ENCODE results near the gene MEIKIN. TPM values are rescaled to one million over a fixed set of nuclear protein-coding genes. Genes with fewer than 3 reads are reported as not detected.

MEIKIN gene
- total RNA-seq, 4 donors from 2014 or later, result not detected

DNA sequence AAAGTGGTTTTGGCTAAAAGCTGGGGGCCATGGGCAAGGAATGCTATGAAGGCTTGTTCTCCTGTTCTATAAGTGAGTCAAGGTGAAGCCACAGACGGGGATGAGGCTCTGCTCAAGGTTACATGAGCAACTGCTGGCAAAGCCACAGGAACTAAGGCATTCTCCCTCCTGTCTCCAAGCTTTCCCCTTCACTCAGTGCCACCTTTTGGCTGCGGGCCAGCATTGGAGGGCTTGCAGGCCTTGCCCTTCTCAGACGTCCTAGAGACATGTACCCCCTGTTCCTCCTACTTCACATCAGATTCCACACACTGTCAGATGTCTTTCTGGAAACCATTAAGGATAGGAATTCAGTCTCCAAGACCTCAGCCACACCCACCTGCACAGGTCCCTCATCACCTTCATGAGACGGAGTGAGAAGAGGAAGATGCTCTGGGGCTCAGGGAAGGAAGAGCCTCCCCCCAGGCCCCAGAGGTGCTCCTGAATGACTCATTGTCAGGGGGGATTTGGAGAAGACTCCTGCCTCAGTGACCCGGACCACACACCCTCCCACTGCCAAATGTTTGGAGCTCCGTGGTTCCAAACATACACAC lies 20.5 kb upstream of the MEIKIN start:
- intact Hi-C loops (cut with DNase I), result no loop called here
- Histone ChIP-seq H3K27me3 (no peaks in the 10 kb centered on the region), H3K4me3 (no peak overlapping the region), H3K27ac (replicated peaks in 1 of 4) (no peak overlapping the region), H3K9me3 (no peaks in the 10 kb centered on the region), H3K36me3 (no peaks in the 10 kb centered on the region), H3K4me1 (no peaks in the 10 kb centered on the region)
- TF ChIP-seq POLR2AphosphoS5 (IDR thresholded peaks at IDR 0.05), result no peak
- TF ChIP-seq EP300 (IDR thresholded peaks at IDR 0.05), result no peak
- no peak for TF ChIP-seq CTCF (IDR thresholded peaks at IDR 0.05)
- no peak for TF ChIP-seq POLR2A (IDR thresholded peaks at IDR 0.05; ENCODE audit: low read depth)
- 40% methylated on average over 3 of the region's 6 CpGs for WGBS
- DNase-seq (ENCODE audit: extremely low spot score), result peak; percentile 89

DNA sequence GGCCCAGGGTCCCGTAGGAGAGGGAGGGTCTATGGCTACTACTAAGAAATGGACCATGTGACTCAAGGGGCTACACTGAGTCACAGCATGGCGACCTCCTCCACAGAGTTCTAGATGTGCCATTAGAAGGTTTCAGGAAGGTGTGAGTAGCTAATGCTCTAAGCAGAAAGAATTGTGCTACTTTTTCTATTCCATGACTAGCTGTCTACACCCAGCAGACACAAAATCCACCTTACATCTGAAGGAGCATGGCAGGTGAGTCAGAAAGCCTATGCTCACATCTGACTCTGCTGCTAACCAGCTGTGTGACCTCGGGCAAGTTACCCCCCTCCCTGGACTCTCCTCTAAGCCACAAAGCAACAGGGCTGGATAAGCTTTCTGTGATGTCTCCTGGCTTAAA lies 14.4 kb upstream of the MEIKIN start:
- peak; percentile 68 for DNase-seq (ENCODE audit: extremely low spot score)
- no peak for TF ChIP-seq EP300 (IDR thresholded peaks at IDR 0.05)
- TF ChIP-seq CTCF (IDR thresholded peaks at IDR 0.05), result no peak
- TF ChIP-seq POLR2A (IDR thresholded peaks at IDR 0.05; ENCODE audit: low read depth), result no peak
- TF ChIP-seq POLR2AphosphoS5 (IDR thresholded peaks at IDR 0.05), result no peak
- Histone ChIP-seq H3K36me3 (no peaks in the 10 kb centered on the region), H3K27me3 (no peaks in the 10 kb centered on the region), H3K4me3 (no peak overlapping the region), H3K27ac (replicated peaks in 1 of 4) (no peak overlapping the region), H3K9me3 (no peaks in the 10 kb centered on the region), H3K4me1 (no peaks in the 10 kb centered on the region)
- intact Hi-C loops (cut with DNase I), result no loop called here
- WGBS, result 87% methylated on average over 3 of the region's 3 CpGs

GRCh38 chr5:131959136-131959535 lies 13.7 kb upstream of the MEIKIN start:
- no peaks in the 10 kb centered on the region for H3K4me1 ChIP-seq
- DNase-seq (ENCODE audit: extremely low spot score), result peak; percentile 70
- no peaks in the 10 kb centered on the region for H3K9me3 ChIP-seq
- H3K27ac ChIP-seq (replicated peaks in 1 of 4), result no peak overlapping the region
- WGBS, result 90% methylated on average over 5 of the region's 5 CpGs
- H3K27me3 ChIP-seq, result no peaks in the 10 kb centered on the region
- TF ChIP-seq POLR2AphosphoS5 (IDR thresholded peaks at IDR 0.05) (no peak), CTCF (IDR thresholded peaks at IDR 0.05) (no peak), EP300 (IDR thresholded peaks at IDR 0.05) (no peak), POLR2A (IDR thresholded peaks at IDR 0.05; ENCODE audit: low read depth) (no peak)
- no peak overlapping the region for H3K4me3 ChIP-seq
- intact Hi-C loops (cut with DNase I), result no loop called here
- H3K36me3 ChIP-seq, result no peaks in the 10 kb centered on the region

DNA sequence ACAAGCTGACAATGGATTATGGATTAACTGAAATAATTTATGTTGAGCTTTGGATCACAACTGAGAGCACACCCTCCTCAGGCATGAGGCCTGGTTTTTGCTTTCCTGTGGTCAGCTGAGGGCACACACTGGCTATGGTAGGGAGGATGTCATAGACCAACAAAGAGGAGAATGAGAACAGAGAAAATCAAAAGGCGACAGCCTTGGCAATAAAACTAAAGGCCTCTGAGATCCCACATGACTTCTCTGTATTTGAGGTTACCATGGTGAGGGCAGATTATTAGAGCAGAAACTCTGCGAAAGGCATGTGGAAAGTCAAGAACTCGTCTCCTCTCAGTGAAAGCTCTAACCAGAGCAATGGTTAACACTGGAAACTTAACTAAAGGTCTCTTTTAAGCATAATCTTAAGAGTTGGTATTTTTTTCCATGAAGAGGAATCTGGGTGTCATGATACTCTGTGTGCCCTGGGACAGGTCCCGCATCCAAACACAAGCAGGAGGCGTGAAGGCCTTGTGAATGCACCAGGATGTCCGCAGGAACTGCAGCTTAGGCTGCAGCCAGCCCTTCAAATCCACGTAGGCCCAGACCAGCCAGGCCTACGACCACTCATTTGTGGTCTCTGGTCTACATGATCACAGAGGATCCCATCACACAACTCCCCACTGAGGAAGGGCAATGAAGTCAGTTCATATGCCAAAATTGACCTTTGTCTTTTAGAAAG lies 12.4 kb upstream of the MEIKIN start:
- TF ChIP-seq EP300 (IDR thresholded peaks at IDR 0.05) (no peak), POLR2A (IDR thresholded peaks at IDR 0.05; ENCODE audit: low read depth) (no peak)
- no peaks in the 10 kb centered on the region for H3K27me3 ChIP-seq
- 85% methylated on average over 8 of the region's 8 CpGs for WGBS
- no peak overlapping the region for H3K4me3 ChIP-seq
- no peaks in the 10 kb centered on the region for H3K4me1 ChIP-seq
- intact Hi-C loops (cut with DNase I), result no loop called here
- H3K27ac ChIP-seq (replicated peaks in 1 of 4), result no peak overlapping the region
- no peaks in the 10 kb centered on the region for H3K36me3 ChIP-seq
- H3K9me3 ChIP-seq, result no peaks in the 10 kb centered on the region
- DNase-seq (ENCODE audit: extremely low spot score), result peak; percentile 74

DNA sequence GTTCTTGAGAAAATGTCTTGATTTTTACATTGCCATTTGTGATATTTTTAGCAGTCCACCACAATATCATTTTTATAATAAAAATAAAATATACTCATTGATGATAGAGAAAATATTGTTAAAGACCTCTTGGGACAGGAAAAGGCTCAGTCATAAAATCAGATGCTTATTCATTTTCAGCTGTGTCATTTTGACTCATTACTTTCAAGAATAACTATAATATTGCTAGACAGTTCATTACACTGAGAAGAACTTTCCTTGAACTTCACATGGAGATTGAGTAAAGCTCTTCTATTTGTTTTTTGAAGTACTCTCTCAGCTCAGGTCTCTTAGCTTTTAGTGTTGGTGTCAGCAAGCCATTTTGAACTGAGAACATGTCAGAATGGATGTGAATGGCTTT lies 8.5 kb upstream of the MEIKIN start:
- Histone ChIP-seq H3K27ac (replicated peaks in 1 of 4) (no peak overlapping the region), H3K27me3 (no peaks in the 10 kb centered on the region), H3K9me3 (no peaks in the 10 kb centered on the region), H3K4me1 (no peaks in the 10 kb centered on the region), H3K4me3 (no peak overlapping the region), H3K36me3 (no peaks in the 10 kb centered on the region)
- DNase-seq (ENCODE audit: extremely low spot score), result no peak
- intact Hi-C loops (cut with DNase I), result no loop called here
- TF ChIP-seq EP300 (IDR thresholded peaks at IDR 0.05) (no peak), POLR2AphosphoS5 (IDR thresholded peaks at IDR 0.05) (no peak), CTCF (IDR thresholded peaks at IDR 0.05) (no peak), POLR2A (IDR thresholded peaks at IDR 0.05; ENCODE audit: low read depth) (no peak)

Data from esophagus muscularis mucosa (tissue), 4 donors.